RKO (cell line): Measurements from ENCODE around the gene KDM7A.
"Not testable (repeated sequence)": the region's sequence is repeated elsewhere in the genome, so short reads cannot be mapped to it uniquely, and the experiment has no call there.

ENCODE experiments used
- DNase-seq: peaks from one replicate; pipeline ENCODE4 v3.0.0-alpha.2; 2016; ENCODE audit warnings: low spot score

KDM7A gene

DNA sequence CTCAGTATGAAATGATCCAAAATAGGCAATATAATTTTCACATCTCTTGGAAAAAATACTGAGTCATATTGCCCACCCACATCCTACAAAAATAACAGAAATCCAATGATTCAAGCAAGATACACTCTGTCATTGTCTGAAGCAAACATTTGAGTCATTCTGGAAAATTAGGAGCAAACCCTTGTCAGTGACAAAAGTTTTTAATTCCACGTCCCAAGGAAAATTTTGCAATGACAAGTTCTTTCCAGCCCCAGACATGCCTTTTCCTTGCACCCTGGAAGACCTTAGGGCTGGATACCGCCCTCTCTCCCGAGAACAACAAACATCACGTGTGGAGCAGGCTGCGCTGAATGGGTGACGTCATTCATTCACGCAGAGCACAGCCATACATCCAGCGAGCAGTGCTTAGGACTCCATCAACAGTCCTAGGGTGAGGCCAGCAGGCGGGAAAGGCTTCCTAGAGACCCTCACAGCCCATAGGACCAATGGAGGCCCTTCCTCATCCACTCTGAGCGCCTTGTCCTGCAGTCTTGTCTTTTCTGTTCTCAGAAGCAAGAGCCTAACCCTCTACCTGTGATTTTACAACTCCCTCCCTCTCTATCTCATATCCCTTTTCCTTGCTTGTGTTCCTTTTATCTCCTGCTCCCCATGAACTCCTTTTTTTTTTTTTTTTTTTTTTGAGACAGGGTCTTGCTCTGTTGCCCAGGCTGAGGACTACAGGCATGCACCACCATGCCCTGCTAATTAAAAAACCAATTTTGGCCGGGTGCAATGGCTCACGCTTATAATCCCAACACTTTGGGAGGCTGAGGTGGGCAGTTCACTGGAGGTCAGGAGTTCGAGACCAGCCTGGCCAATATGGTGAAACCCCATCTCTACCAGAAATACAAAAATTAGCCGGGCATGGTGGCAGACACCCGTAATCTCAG lies 23.5 kb upstream of the KDM7A start:
- no peak for DNase-seq

- DNase-seq: no peak
Measured at GRCh38 chr7:140197938-140198337, 21.2 kb upstream of the KDM7A start.

GRCh38 chr7:140197218-140197890 lies 20.6 kb upstream of the KDM7A start:
- DNase-seq: no peak

GRCh38 chr7:140196361-140197217 lies 19.8 kb upstream of the KDM7A start:
- DNase-seq: no peak

- DNase-seq: no peak
Measured at GRCh38 chr7:140195859-140196258, 19.1 kb upstream of the KDM7A start.

DNA sequence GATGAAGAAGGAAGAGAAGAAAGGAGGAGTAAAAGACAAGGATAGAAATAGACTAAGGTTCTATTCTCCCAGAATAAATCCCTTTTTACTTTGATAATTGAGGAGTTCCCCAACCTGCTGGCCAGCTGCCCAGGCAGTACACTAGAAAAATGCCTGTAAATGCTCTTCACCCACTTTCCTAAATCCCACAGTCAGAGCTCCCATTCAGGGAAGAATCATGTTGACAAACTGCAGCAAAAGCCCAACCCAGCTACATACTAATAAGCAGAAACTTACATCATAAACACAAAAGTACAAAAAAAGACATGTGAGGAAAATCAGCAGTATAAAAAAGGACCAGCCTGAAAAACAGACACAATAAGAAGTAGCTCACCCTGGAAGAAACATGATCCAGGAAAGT lies 15.8 kb upstream of the KDM7A start:
- DNase-seq: no peak

DNA sequence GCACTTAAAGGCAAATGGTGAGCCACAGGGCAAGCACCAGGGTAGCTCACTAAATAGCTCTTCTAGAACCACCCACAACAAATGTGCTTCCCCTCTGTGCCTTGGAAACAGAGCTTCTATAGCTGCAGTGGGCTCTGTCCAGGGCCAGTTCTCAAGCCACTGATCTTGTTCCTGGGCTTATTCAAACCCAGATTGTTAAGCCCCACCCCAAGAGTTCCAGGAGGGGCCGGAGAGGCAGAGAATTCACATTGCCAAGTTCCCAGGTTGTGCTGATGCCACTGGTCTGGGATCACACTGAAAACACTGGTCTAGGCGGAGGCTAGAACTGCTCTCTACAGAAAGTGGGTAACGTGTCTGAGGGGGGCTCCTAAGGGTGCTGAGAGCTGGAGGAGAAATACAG lies 15.4 kb upstream of the KDM7A start:
- no peak for DNase-seq

DNA sequence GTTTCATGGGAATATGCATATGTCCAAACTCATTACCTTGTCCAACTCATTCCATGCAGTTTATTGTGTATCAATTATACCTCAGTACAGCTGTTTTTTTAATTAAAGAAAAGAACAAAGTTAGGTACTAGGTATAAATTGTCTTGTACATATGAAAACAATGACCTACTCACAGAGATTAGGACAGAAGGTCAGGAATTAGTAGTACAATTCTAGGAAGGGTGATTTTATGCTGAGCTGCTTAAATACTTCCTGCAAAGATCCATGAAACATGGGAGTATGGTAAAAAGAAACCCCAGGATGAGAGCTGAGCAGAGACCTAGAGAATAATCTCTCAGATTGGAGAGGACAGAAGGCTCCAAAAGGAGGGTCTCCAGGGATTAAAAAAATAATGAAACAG lies 13.8 kb upstream of the KDM7A start:
- DNase-seq: no peak

- no peak for DNase-seq
Measured at GRCh38 chr7:140189917-140190316, 13.1 kb upstream of the KDM7A start.

DNA sequence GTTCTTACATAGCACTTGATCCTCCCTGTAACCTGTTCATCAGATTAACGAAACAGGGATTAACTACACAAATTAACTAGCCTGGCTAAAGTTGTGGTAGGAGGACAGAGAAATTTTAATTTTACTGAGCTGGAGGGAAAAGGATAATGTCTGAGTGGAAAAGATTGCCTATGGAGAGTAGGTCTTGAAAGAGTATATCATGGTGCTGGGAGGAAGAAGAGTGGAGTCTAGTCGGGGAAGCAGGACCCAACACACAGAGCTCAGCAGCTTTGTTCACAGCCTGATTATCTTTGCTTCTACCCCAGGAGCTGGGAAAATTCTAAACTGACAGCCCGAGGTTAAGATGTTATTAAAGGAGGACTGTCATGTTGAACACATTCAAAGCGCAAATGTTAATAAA lies 6.1 kb upstream of the KDM7A start:
- no peak for DNase-seq

DNA sequence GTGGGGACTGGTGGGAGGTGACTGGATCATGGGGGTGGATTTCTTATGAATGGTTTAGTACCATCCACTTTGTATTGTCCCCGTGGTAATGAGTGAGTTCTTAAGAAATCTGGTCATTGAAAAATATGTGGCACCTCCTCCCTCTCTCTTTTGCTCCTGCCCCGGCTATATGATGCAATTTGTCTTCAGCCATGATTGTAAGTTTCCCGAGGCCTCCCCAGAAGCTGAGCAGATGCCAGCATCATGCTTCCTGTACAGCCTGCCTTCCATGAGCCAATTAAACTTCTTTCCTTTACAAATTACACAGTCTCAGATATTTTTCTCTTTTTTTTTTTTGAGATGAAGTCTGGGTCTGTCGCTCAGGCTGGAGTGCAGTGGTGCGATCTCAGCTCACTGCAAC lies 2.6 kb upstream of the KDM7A start:
- no peak for DNase-seq

DNA sequence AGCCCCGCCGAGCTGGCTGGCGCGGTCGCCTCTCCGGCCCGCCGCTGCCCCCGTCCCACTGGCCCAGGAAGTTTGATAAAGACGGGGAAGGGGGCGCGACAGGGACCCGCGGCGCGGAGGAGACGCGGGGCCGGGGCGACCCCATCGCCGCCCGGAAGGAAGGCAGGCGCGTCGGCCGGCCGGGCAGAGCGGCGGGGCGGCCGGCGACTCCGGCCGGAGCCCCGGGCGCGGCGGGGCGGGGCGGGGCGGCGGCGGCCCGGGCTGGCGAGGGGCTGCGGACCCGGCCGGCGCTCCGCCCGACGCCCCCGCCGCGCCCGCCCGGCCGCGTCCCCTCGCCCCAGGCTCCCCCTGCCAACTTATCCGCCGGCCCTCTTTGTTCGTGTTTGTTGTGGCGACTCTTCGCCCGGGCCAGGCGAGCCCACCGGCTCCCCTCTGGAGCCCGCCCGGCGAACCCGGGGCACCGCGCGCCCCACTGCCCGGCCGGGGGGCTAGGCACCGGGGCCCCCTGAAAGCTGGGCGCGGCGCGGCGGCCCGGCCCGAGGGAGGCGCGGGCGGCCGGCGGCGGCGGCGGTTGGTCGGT lies 571 bp downstream of the KDM7A start:
- DNase-seq: no peak

DNA sequence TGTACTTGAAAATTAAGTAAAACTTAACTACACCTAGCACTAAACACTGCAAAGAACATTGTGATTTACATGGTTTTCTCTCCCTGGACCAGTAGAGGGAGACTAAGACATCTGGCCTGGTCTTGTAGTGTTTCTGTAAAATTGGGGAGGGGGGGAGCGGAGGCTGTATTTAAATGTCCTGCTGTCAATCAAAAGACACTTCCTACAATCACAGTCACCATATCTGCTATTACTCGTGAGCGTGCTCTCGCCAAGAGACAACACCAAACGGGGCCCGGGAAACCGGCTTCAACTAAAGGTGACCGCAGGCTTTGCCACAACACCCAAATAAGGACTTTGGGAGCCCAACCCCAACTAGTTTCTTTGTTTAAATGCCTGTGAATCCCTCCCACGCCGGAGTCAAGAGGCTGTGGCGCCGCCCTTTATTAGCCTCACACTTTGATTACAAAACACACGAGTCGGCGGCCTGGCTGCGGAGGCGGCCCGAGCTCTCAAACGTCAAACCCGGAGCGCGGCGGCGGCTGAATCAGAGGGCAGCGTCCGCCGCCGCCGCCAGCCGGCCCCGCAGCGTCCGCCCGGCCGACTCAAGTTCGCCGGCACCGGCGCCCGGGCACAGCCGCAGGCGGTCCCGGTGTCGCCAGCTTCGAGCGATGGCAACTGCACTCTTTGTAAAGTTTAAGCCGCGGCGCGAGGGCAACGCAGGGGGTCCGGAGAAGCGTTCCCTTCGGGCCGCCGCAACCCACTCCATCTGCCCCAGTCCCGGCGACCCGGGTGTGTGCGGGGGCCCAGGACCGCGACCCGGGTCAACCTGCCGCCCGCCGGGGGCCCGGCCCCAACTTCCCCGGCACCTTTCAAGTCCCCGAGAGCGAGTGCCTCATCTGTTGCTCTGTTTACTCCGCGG lies 1.3 kb downstream of the KDM7A start:
- peak; percentile 99 for DNase-seq

- no peak for DNase-seq
Measured at GRCh38 chr7:140174217-140174616, 2.6 kb downstream of the KDM7A start.

DNA sequence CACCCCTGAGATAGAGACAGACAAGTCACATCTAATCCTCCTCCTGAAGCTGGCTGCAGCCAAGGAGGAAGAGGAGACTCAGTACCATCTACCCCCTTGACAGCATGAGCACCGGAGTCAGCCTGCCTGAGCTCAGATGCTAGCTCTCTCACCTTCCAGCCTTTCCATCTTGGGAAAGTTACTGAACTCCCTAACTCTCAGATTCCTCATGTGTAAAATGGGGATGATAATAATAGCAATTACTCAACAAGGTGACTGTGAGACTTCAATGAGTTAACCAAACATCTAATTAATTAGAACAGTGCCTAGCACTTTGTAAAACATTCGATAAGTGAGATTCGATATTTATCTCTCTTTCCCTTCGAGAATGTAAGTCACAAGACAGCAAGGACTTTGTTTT lies 6.4 kb downstream of the KDM7A start:
- no peak for DNase-seq

GRCh38 chr7:140168816-140169215 lies 8.0 kb downstream of the KDM7A start:
- no peak for DNase-seq

DNA sequence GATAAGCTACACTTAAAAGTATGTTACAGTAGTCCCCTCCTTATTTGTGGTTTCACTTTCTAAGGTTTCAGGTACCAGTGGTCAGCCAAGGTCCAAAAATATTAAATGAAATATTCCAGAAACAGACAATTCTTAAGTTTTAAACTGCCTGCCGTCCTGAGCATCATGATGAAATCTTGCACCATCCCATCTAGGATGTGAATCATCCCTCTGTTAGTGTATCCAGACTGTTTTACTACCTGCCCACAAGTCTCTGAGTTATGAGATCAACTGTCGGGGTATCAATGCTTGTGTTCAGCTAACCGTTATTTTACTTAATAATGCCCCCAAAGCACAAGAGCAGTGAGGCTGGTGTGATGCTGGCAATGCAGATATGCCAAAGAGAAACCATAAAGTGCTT lies 11.4 kb downstream of the KDM7A start:
- peak; percentile 90 for DNase-seq

DNA sequence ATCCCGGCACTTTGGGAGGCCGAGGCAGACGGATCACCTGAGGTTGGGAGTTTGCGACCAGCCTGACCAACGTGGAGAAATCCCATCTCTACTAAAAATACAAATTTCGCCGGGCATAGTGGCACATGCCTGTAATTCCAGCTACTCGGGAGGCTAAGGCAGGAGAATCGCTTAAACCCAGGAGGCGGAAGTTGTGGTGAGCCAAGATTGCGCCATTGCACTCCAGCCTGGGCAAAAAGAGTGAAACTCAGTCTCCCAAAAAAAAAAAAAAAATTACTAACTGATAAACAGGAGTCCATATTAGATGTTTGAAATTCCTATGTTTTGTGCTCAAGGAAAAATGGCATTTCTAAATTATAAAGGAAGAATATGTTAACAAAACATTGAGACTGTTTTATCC lies 14.7 kb downstream of the KDM7A start:
- DNase-seq: not testable (repeated sequence)

GRCh38 chr7:140161047-140161446 lies 15.7 kb downstream of the KDM7A start:
- no peak for DNase-seq

DNA sequence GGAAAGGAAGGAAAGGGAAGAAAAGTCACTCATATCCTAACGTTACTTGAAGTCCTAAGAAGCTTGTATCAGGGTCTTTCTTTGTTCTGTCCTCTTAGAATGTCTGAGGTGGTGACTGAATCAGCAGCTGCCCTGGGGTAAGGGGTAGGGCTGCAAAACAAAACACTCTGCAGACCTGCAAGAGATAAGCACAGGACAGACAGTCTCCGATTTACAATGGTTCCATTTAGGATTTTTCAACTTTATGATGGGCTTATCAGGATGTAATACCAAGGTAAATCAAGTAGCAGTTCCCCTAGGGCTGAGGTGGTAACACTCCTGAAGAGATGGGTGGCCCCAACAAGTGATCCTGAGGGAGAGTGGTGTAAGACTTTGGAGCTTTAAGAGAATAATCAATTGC lies 16.5 kb downstream of the KDM7A start:
- DNase-seq: no peak

DNA sequence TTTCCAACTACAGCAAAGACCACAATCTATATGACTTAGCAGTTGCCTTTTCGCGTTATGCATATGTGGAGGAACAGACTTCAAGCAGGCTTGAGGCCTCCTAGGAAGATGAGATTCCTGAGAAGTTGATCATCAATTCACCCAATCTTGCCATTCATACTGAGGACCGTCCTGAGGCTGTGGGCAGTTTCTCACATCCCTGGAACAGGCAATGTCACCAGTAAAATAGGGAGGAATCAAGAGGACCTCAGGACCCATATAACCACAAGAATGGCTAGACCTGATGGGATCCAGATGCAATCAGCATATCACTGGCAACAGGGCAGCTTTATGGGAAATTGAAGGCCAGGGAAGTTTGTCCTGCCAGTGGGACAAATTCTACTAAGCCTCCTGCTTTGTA lies 17.3 kb downstream of the KDM7A start:
- DNase-seq: no peak
